ENCODE data around the gene DNAJC18.

Gene DNAJC18

GRCh38 chr5:139419226-139420192 is 19.8 kb downstream of the DNAJC18 start:
- no peak overlapping the region for H3K27ac ChIP-seq

DNA sequence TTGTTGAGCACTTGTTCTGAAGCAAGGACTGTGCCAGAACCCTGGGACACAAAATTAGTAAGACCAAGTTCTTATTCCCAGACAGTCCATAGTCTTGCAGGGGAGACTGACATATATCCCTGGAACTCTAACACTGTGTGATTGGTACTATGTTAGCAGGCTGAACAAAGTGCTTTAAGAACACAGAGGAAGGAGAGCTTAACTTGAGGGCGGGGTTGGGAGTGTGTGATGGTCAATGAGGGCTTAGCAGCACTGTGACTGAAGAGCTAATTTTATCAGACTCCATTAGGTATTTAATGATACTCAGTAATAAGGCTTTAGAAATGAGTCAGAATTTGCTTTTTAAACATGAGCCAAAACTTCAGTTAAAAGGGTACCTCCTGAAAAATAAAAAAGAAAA is 20.5 kb downstream of the DNAJC18 start:
- H3K27ac ChIP-seq, result no peak overlapping the region
- H3K4me3 ChIP-seq (ENCODE audit: low read depth, low read length), result no peak overlapping the region
- H3K4me2 ChIP-seq (ENCODE audit: low read length), result no peak overlapping the region
- no peaks in the 10 kb centered on the region for H3K4me1 ChIP-seq
- no peak for TF ChIP-seq CTCF (IDR thresholded peaks at IDR 0.05)
- H3K9me3 ChIP-seq (ENCODE audit: control insufficient read depth, low read length), result no peaks in the 10 kb centered on the region
- H3K36me3 ChIP-seq (ENCODE audit: control insufficient read depth, insufficient read depth, low read length), result no peaks in the 10 kb centered on the region
- H3K9ac ChIP-seq, result no peak overlapping the region
- H2AFZ ChIP-seq, result no peak overlapping the region
- no peaks in the 10 kb centered on the region for H3K27me3 ChIP-seq (ENCODE audit: control insufficient read depth, insufficient read depth, low read length)
- no peaks in the 10 kb centered on the region for H3K79me2 ChIP-seq

More at GRCh38 chr5:139419226-139420192, 19.8 kb downstream of the DNAJC18 start:
- H3K4me2 ChIP-seq (ENCODE audit: low read length), result no peak overlapping the region
- no peaks in the 10 kb centered on the region for H3K36me3 ChIP-seq (ENCODE audit: control insufficient read depth, insufficient read depth, low read length)
- TF ChIP-seq CTCF (IDR thresholded peaks at IDR 0.05), result no peak
- H3K4me3 ChIP-seq (ENCODE audit: low read depth, low read length), result no peak overlapping the region
- H3K9ac ChIP-seq, result no peak overlapping the region
- no peaks in the 10 kb centered on the region for H3K79me2 ChIP-seq
- H3K9me3 ChIP-seq (ENCODE audit: control insufficient read depth, low read length), result no peaks in the 10 kb centered on the region
- no peak overlapping the region for H2AFZ ChIP-seq
- H3K4me1 ChIP-seq, result no peaks in the 10 kb centered on the region
- H3K27me3 ChIP-seq (ENCODE audit: control insufficient read depth, insufficient read depth, low read length), result no peaks in the 10 kb centered on the region

- Histone ChIP-seq H3K79me2 (no peaks in the 10 kb centered on the region), H2AFZ (no peak overlapping the region), H3K4me3 (ENCODE audit: low read depth, low read length) (no peak overlapping the region), H3K4me1 (no peaks in the 10 kb centered on the region), H3K4me2 (ENCODE audit: low read length) (no peak overlapping the region), H3K9me3 (ENCODE audit: control insufficient read depth, low read length) (no peaks in the 10 kb centered on the region), H3K9ac (no peak overlapping the region), H3K36me3 (ENCODE audit: control insufficient read depth, insufficient read depth, low read length) (no peaks in the 10 kb centered on the region), H3K27me3 (ENCODE audit: control insufficient read depth, insufficient read depth, low read length) (no peaks in the 10 kb centered on the region), H3K27ac (no peak overlapping the region)
- no peak for TF ChIP-seq CTCF (IDR thresholded peaks at IDR 0.05)
These were observed 22.1 kb downstream of the DNAJC18 start for GRCh38 chr5:139417214-139417613.

DNA sequence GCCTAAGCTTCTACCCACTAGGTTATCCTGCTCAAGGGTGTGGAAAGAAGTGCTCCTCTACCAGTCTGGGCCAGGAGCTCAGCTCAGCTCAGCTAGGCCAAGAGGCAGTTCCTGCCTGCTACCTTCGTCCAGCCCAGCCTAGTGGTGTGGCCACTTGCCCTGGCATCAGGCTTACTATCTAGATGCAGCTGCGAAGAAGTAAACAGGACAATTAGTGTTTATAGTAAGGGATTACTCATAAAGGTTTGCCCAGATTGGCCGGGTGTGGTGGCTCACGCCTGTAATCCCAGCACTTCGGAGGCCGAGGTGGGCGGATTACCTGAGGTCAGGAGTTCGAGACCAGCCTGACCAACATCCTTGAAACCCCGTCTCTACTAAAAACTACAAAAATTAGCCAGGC is 22.7 kb downstream of the DNAJC18 start:
- Histone ChIP-seq H3K79me2 (no peaks in the 10 kb centered on the region), H3K9me3 (ENCODE audit: control insufficient read depth, low read length) (no peaks in the 10 kb centered on the region), H3K4me1 (no peaks in the 10 kb centered on the region), H3K27ac (no peak overlapping the region), H3K4me3 (ENCODE audit: low read depth, low read length) (no peak overlapping the region), H3K9ac (no peak overlapping the region), H3K36me3 (ENCODE audit: control insufficient read depth, insufficient read depth, low read length) (no peaks in the 10 kb centered on the region), H3K4me2 (ENCODE audit: low read length) (no peak overlapping the region), H2AFZ (no peak overlapping the region), H3K27me3 (ENCODE audit: control insufficient read depth, insufficient read depth, low read length) (no peaks in the 10 kb centered on the region)
- no peak for TF ChIP-seq CTCF (IDR thresholded peaks at IDR 0.05)

Measured in parathyroid adenoma (tissue), 2 donors.